Activated CD4-positive, alpha-beta T cell treated with anti-CD3 and anti-CD28 coated beads for 24 hours (primary cell): ENCODE results near the gene SPOCK2.

Experiments
- DNase-seq, 2 donors: peaks; one replicate each; pipeline ENCODE4 v3.0.0-alpha.2; 2020; ENCODE audit warnings: low read depth in 2 of 2

Gene SPOCK2

DNA sequence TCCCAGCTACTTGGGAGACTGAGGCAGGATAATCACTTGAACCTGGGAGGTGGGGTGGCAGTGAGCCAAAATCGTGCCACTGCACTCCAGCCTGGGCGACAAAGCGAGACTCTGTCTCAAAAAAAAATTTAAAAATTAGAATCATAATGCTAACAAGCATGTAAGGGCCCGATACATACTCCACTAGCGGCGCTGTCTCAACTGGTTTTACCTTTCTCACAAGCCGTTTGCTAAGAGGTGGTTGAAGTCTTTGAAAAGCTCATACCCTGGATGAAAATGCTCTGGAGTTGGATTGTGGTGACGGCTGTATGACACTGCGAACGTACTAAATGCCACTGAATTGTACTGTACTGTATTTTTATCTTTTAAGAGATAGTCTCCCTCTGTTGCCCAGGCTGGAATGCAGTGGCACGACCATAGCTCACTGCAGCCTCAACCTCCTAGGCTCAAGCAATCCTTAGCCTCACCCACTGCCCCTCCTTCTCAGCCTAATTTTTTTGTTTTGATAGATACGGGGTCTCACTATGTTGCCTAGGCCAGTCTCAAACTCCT is 29.9 kb downstream of the SPOCK2 start:
- DNase-seq = no peak

DNA sequence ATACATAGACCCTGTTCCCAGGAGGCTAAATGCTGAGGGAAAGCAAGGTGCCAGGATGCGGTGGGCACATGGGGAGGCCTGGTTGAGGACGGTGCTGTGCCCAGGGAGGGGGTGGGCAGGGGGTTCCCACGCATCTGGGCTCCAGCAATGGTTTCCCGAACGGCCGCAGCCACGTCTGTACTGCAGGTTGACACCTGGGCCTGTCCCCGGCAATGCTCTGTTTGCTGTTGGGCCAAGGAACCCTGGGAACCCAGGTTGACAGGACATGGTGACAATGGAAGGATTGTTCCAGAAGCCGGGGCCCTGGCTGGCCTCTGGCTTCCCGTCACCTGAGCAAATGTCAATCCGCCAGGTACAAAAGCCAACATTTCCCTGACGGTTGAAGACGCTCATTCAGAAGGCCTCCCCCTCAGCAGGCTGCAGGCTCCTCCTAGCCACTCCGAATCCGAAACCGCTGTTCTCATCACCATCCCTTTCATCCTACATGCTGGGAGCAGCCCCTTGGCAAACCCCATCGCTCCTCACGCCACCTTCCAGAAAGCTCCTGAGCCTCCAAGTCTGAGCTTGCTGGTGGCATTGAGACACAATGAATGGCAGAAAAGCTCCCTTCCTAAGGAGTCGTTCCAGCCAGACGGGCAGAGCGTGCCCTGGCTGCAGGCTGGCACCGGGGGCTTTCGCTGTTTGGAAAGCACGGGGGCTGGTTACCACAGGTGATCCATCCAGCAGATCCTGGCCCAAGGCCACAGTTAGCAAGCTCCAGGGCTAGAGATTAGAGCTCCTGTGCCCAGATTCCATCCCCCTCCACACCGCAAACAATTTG is 31.2 kb downstream of the SPOCK2 start:
- DNase-seq = no peak

DNA sequence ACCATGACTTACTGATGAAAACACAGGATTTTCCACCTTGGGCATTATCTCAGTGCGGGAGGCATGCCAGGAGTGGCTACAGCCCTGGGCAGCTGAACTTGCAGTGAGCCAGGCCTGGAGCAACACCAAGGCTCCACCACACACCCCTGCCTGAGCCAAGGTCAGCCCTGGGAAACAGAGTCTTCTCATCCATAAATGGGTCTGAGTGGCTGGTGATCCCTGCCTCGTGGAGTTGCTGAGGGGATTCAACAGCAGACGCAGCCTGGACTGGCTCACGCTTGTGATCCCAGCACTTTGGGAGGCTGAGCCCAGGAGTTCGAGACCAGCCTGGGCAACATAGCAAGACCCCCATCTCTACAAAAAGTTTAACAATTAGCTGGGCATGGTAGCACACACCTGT is 32.2 kb downstream of the SPOCK2 start:
- no peak for DNase-seq

DNA sequence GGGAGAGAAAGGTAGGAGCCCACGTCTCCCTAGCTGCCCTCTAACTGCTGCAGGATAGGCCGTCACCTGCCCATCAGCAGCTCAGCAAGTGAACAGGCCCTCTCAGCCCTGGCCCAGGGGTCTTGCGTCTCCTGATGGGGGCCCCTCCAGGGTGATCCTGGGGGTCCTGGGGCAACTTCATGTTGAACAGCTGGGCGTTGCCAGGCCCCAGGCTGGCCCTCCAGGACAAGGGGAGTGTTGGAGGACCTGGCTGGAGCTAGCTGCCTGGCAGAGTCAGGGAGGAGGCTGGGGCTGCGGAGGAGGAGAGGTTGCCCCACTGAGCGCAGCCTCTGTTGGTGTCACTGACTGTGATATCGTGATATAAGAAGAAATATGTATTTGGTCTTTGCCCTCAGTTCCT is 34.7 kb downstream of the SPOCK2 start:
- no peak for DNase-seq

DNA sequence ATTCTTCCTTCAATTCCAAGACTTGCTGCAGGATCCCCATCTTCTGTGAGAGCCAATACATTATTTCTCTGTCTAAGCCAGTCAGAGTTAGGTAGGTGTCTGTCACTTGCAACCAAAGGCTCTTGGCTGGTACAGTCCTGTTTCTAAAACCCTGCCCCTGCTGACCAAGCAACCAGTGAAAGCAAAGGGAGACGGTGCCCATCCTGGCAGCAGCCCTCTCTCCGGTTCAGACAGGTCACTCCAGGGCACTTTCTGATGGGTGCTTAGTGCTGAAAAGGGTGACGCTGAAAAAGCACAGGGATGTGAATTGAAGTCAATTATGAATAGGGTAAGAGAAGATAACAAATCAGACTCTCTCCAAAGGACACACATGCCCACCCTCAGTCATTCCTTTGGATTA is 37.5 kb downstream of the SPOCK2 start:
- DNase-seq = no peak

DNA sequence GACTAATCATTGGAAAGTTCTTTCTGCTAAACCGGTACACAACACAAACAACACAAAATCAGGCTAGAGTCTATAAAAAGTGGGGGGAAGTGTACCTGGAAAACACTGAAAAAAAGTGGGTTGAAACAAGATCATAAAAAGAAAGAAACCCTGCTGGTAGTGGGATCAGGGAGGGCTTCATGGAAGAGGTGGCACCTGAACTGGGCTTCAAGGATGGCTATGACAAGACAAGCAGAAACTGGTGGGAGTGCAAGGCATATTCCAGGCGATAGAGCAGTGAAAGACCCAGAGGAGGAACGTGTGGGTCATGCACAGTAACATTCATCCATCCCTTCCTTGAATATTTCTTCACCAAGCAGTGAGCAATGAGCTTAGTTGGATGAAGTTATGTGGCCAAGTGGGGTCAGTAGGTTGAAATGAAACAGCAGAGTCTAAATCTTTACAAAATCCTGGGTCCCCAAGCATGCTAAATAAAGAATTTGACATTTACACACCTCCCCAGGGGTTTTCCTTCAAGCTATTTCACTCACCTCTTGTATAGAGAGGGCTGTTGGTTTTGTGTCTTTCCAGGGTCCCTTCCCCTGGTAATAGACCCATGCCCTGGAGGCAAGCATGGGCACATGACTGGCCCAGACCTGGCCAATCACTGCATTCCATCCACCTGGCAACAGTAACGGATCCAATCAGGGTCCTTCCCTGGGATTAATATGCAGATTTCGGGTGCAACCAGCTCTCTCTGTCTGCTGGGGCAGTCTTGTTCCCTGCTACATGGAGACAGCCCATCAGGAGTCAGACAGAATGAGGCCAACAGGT is 38.2 kb downstream of the SPOCK2 start:
- no peak for DNase-seq

DNA sequence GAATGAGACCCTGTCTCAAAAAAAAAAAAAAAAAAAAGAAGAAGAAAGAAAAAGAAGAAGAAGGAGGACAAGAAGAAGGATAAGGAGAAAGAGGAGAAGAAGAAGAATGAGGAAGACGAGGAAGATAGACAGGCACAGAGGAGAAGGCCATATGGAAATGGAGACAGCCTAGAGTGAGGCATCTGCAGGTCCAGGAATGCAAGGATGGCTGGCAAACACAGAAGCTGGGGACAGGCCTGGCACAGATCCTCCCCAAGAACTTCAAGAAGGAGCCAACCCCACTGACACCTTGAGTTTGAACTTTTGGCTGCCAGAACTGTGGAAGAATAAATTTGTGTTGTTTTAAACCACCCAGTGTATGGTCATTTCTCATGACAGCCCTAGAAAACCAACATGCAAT is 38.9 kb downstream of the SPOCK2 start:
- DNase-seq = no peak

DNA sequence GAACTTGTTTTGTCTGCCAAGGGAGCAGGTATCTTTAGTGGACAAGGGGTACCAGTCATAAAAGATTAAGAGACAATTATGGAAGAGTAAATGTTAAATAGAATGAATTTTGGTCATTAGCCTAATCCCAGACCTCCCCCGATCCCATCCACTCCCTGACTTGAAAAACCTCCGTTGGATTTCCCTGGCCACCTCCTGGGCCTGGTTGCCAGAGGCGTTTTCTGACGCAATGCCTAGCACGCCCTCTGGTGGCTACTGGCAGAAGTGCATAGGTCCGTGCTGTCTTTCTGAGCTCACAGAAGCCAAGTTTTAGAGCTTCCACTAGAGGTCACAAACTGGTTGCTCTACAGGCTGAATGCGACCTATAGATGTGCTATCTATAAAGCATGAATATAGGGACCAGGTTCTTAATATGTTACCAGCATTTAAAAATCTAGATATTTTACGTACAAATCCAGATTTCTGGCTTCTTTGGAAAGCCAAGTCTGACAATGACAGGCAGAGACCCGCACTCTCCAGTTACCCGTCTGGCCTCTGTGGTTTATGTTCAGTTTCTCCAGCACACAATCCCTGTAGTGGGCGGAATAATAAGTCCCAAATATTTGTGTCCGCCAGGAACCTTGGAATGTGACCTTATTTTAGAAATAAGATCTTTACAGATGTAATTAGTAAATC is 39.8 kb downstream of the SPOCK2 start:
- DNase-seq = peak; percentile 93

DNA sequence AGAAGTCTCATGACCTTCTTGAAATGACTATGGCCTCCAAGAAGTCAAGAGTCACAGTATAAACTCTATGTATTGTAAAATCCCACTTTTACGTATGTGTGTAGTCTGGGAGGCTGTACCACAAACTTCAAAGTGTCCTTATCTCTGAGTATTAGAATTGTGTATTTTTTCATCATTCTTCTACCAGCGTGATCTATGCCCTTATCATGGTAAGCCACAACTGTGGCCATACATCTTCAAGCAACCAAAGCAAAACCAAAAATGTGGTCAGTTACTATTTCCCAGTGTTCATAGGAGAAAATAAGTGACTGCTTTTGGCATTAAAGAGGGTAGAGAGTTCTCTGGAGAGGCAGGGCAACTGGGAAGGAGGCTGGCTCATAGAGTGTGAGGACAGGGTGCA is 42.8 kb downstream of the SPOCK2 start:
- no peak for DNase-seq

DNA sequence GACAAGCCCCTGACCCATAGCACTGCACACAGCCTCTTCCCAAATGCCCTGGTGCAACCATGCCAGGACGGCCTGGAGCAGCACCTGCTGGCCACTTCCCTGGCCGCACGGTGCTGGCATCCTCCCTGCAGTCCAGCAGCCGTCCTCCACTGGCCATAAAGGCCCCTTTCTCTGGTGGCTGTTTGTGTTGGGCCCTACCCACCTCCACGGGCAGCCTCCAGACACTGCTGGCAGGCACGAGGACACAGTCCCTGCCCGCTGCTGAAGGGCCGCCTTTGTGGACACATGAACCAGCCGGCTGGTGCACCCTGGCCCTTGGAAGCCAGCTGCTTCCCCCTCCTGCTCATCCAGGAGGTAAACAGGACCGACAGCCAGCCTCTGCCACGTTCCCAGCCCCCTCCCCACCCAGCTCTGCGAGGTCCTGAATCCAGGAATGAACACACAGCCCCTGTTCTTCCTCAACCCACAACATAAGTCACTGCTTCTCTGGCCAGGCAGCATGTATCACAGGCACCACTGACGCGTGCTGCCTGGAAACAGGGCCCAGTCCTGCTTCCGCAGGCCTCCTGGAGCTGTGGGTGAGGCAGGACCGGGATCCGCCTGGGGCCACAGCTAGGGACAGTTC is 43.8 kb downstream of the SPOCK2 start:
- no peak for DNase-seq

DNA sequence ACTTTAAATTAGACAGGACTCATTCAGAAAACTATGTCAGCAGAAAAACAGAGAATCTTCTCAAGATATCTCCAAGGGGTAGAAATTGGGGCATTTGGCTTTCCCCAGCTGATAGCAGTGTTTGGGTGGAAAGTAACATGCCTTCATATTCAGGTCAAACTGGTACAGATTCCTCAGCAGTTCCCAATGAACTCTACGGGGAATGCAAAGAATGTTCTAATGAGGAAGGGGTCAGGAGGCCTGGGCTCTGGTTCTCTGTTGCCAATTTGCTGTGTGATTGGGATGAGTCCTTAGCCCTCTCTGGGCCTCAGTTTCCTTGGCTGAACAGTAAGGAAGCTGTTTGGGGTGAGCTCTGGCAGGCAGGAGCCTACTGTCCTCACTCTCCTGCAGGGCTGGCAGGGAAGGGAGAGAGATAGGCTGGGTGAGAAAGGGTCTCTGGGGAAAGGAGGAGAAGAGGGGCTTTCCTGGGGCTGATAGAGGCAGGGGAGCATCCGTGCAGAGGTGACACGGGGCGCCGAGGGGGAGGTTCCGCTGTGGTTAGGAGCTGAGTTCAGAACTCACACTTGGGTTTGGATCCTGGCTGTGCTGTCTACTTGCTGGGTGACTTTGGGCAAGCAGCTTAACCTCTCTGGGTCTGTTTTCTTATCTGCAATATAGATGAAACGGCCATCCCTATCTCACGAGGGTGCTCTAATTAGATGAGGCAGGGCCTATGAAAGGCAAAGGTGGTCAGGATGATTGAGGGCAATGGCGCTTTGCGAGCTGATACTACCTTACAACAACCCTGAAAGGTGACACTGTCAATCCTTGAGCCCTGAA is 45.1 kb downstream of the SPOCK2 start:
- no peak for DNase-seq

DNA sequence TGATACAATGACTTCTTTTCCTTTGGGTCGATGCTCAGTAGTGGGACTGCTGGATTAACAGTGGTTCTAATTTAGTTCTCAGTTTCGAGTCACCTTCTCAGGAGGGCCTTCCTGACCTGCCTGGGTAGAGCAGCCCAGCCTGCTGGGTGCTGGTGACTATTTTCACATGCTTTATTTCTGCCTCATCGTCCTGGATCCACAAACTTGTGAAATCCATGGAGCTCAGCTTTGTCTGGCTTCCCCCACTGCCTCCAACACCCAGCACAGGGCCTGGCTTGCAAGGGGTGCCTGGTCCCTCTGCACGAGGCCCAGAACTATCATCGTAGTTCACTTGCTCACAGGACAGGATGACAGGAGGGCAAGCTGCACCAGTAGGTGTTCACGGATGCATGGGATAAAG is 46.9 kb downstream of the SPOCK2 start:
- no peak for DNase-seq

DNA sequence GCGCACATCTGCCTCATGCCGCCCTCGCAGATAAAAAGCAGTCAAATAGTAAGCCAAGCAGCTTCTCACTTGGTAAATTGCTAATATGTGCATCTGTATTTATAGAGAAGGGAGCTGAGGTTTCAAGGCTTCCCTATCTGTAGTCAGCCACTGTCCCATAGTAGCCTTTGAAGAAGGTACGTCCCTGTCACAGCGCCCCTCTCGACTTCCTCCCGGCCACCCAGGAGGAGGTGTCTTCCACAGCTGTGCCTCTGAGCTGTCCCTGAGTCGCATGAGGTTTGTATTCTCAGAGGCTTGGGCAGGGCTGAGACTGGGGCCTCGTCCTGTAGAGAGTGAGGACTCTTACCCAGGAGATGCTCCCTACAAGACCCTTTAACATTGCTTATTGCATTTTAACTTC is 49.0 kb downstream of the SPOCK2 start:
- no peak for DNase-seq

DNA sequence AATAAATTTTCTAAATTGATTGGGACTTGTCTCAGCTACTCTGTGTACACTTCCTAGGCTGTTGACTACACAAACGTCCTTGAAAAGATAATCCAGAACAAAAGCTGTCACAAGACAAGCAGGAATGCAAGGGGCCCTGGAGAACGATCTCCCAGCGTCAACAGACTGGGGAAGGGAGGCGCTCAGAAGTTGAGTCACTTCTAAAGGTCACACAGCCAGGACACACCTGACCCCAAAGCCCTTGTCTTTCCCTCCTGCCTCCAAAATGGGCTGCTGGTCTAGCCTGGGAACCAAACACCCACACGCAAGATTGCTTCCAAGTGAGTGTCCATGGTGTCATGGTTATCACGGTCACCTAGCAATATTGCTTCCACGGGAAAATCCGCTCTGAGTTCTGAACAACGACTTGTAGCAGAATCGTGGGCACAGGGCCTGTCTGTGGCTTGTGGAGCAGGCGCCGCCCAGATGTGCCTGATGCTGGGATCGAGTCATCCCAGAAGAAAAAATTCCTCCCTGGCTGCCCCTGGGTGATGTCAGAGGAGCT is 49.8 kb downstream of the SPOCK2 start:
- DNase-seq = no peak

DNA sequence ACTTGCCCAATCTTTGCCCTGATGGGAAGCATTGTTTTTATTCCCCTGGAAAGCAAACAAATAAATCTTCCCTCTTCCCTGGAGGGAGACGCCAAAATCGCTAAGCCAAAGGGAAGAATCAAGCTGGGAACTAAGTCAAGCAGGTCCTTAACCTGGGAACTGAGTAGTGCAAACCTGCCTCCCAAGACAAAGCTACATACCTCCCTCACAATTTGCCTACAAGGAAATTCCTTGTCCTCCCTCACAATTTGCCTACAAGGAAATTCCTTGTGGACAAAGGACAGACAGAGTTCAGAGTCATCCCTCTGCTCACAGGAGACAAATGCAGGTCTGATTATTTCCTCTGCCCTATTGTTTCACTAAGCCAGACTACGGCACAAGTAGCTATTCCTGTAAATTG is 50.5 kb downstream of the SPOCK2 start:
- no peak for DNase-seq

DNA sequence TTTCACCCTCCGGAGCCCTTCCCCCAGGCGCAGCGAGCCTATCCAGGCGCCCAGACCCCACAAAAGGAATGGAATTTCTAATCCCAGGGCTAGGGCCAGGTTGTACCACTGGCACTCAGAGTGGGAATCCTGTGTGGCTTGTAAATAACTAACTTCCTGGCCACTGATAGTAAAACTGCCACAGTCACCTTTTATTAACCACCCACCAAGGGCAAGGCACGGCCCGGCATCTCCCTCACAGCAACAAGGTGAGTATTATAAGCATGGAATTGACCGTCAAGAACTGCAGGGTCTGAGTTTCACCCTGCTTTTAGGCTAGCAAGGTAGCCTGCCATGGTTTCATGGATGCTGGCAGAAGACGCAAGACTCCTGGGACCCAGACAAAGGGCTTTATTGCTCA is 51.1 kb downstream of the SPOCK2 start:
- DNase-seq = no peak

DNA sequence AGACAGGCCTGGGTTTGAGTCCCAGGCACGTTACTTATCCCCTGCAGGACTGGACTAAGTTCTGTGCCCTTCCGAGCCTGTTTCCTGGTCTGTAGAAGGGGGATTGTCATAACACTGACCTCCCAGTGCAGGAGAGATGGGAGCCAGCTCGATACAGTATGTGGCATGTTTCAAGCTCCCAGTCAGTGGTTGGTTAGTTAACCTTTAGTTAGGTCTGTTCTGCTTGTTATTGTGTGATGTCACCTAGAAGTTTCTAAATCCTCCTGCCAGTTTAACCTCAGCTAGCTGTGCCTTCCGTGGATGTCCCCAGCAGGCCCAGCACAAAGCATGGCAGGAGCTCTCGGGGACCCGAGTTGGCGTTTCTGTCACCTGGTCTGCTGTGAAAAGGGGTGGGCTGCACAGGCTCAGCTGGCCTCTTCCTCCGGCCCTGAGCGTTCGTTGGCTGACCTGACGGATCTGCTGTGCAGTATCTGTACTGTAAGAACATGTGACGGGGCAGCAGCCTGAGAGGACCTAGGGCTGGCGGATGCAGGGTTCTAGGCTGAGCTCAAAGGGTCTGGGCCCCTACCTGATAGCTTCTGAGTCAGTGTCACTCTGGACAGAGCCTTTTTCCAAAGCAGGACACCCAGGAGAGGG is 53.0 kb downstream of the SPOCK2 start:
- DNase-seq = no peak

DNA sequence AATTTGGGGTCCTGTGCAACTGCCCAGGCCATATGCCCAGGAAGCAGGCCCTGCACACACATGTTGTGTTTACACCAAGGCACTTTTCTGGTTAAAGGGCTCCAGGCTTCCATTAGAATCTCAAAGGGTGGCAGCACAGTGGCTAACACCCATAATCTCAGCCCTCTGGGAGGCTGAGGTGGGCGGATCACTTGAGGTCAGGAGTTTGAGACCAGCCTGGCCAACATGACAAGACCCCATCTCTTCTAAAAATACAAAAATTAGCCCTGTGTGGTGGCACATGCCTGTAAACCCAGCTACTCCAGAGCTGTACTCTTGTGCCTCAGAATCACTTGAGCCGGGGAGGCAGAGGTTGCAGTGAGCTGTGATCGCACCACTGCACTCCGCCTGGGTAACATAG is 53.6 kb downstream of the SPOCK2 start:
- DNase-seq = no peak

DNA sequence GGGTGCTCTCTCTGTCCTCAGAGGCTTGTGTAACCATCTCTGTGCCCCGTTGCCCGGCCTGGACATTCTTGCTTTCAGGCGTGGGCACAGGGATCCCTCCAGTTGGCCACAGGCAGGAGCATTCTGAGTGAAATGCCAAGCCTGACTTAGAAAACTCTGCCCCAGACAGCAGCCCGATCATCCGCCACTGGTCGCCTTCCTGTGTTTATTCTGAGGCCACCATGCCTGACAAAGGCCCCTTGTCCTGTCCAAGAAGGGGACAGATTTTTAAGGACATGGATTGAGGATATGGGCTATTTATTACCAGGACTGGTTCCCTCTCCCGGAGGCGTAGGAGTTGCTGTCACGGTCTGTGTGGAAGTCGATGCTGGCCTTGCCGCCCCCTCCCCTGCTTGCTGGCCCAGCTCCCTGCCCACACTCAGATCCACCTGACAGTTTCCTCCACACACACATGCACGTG is 54.3 kb downstream of the SPOCK2 start:
- no peak for DNase-seq
